ENCODE measurements around the gene PHACTR1.
"Not testable (repeated sequence)": the region's sequence is repeated elsewhere in the genome, so short reads cannot be mapped to it uniquely, and the experiment has no call there.

PHACTR1 gene

DNA sequence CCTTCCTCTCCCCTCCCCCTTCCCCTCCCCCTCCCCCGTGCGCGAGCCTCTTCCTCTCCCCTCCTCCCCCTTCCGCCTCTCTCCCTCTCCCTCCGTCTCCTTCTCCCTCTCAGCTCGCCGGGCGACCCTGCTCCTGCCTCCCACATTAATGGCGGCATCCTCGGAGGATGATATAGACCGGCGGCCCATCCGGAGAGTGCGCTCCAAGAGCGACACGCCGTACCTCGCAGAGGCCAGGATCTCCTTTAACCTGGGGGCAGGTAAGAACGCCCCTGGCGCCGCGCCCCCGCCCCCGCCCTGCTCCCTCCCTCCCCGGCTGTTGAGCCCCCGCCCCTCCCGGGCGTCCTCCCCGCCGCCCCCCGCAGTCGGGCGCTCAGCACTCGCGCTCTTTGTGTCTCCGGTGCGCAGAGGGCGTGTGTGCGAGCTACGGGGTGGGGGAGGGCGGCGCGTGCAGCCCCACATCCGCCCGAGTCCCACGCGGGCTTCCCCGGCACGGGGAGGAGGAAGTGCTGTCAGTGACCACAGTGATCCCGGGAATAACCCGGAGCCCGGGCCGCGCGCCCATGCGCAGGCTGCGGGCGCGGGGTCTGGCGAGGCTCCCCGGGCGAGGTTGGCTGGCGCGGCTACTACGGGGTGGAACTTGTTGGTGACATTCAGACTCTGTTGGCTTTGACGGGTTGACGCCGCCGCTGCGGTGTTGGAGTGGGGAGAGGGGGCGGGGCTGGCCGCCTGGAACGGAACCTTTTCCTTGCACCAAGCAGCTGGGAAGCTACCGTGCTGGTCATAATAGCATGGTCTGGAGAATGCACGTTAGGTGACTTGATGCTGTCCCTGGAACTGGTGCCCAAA lies 33.2 kb downstream of the PHACTR1 start:
- DNase-seq (ENCODE audit: low read depth in 2 of 2) = no peak

DNA sequence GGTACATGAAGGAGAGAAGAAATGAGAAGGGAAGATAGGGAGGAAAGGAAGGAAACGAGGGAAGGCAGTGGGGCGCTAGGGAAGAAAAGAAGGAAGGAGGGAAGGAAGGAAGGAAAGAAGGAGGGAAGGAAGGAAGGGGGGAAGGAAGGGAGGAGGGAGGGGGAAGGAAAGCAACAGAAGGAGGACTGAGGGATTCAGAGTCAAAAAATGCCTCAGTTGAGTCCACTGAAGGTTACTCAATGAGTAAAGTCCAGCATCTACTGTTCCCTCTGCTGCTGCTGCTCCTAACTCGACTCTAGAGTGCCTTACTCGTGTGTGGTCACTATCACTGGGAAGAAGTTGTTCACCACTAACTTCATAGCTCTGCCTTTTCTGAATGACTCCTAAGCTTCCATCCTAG lies 33.8 kb downstream of the PHACTR1 start:
- DNase-seq (ENCODE audit: low read depth in 2 of 2) = no peak

GRCh38 chr6:12751694-12752325 lies 35.2 kb downstream of the PHACTR1 start:
- DNase-seq (ENCODE audit: low read depth in 2 of 2) = peak in 1 of 2 donors; percentile 30

- DNase-seq (ENCODE audit: low read depth in 2 of 2) = no peak
These were observed 36.5 kb downstream of the PHACTR1 start for GRCh38 chr6:12753036-12753435.

DNA sequence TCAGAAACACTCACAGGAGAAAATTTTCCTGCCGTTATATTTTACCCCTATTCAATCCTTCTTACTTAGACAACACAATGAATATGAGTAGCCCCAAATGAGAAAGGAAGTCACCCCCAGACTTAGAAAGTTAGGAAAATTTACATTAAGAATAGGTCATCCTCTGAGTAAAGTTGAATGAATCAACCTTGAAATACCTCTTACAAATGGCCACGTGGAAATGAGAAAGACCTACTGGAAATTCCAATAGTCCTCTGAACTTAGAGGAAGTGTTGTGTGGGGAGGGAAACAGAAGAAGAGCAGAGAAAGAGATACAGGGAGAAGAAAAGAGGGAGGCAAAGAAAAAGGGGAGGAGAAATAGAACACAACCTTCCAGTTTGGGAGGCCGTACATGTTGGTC lies 43.7 kb downstream of the PHACTR1 start:
- no peak for DNase-seq (ENCODE audit: low read depth in 2 of 2)

DNA sequence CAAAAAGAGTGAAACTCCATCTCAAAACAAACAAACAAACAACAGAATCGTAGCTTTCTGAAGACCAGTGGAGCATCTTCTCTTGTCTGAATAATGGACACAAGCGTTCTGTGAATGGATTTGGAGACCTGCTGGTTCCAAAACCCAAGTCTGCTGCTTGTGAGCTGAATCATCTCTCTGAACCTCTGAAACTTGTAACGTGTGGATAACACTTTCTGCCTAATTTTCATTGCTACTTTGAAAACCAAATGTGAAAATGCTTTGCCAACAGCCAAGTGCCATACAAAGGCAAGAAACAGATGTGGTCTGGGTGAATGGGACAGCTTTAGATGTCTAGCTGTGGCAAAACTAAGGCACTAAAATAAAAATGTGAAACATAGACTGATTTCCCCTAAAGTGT lies 44.3 kb downstream of the PHACTR1 start:
- no peak for DNase-seq (ENCODE audit: low read depth in 2 of 2)

GRCh38 chr6:12761376-12762115 lies 45.0 kb downstream of the PHACTR1 start:
- no peak for DNase-seq (ENCODE audit: low read depth in 2 of 2)

DNA sequence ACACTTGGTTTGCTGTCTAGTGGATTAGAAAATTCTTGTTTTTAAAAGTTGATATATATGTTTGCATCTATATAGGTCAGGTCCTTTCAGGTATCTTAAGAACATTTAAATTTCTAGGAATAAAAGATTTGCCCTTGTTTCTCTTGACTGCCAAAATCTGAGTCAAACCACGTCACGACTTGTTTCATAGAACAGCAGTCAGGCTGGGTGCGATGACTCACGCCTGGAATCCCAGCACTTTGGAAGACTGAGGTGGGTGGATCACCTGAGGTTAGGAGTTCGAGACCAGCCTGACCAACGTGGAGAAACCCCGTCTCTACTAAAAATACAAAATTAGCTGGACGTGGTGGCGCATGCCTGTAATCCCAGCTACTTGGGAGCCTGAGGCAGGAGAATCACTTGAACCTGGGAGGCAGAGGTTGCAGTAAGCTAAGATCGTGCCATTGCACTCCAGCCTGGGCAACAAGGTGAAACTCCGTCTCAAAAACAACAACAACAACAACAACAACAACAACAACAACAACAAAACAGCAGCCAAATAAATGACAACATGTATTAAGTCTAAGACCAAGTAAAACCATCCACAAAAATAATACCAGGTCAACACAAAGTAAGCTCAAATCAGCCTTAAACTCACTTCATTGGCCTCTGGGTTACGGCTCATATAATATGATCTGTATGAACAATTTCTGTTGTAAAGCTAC lies 46.3 kb downstream of the PHACTR1 start:
- not testable (repeated sequence) for DNase-seq (ENCODE audit: low read depth in 2 of 2)

DNA sequence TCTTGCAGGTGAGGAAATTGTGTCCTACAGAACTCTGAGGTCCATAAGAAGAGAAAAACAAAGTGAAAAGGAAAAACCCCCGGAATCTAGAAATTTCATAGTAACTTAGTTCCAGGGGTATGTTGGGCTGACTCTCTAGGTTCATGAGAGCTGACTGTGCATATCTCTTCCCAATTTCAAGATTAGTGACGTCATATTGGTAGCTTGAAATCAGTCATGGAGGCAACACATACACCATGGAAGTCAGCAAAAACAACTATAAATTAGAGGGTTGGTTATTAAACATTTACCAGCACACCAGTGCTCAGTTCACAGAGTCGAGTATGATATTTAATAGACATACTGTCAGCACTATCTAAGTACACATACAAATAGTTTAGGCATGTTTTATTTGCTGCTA lies 49.8 kb downstream of the PHACTR1 start:
- no peak for DNase-seq (ENCODE audit: low read depth in 2 of 2)

DNA sequence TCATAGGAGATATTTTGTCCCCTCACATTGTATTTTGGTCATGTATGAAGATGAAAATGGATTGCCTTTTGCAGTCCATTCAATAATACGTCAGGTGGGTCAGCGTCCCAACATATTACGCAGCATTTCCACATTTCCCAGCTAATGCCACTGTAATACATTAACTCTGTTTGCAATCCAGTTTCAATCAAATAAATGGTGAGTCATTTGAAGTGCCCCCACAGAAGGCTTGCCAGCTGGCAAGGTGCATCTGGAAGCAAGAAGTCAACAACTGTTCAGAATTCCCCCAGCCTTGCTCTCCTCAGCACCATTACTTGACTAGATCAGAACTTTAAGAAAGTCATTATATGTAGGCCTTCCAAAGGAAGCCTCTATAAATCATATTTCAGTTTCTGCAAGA lies 50.4 kb downstream of the PHACTR1 start:
- no peak for DNase-seq (ENCODE audit: low read depth in 2 of 2)

- DNase-seq (ENCODE audit: low read depth in 2 of 2) = no peak
These were observed 53.1 kb downstream of the PHACTR1 start for GRCh38 chr6:12769556-12770256.

DNA sequence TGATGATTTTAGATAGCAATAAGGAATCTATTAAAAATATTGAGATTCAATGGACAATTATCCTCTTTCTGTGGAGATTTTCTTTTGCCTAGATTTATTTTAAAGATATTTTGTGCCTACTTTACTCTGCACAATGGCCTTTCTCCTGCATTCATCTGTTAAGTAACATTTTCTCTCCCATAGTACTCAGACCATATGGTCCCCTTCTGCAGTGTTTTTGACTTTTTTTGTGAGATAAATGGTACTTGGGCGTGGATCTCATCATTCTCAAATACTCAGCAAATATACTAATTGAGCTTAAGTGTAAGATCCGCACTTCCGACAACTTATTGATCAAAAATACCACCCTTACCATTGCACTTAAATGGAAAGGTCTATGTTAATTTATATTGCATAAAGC lies 55.8 kb downstream of the PHACTR1 start:
- DNase-seq (ENCODE audit: low read depth in 2 of 2) = no peak

DNA sequence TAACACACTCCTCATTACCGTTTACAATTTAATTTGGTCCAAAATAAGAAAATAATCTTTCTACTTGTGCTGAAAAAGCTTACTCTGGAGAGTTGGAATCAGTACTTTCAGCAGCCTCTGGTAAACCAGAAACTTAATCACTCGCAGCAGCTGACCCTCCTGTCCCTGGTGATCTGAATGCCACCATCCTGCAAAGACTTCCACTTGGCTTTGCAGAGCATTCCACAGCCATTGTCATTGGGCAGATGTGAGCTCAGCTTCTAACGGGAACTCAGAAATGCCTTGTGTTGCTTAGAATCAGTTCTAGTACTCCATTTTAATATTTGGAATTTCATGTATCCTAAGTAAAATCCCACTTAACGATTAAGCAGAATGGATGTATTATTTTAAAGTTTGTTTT lies 59.7 kb downstream of the PHACTR1 start:
- DNase-seq (ENCODE audit: low read depth in 2 of 2) = no peak

DNA sequence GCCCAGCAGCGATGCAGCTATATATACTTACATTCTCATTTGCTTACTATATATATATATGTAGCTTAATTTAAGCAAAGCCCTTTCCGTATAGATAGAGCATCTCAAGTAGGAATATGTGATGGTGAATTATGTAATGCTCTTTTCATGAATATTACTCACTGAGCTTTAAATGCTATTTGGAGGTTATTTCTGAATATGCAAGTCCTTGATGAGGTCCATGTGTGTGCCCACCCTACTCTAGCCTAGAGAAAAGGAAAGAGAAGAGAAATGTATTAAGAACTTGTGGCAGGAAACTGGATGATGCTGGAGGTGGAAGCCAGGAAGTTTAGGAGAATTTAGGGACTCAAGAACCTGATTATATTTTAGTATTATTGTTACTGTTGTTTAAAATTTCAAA lies 63.2 kb downstream of the PHACTR1 start:
- DNase-seq (ENCODE audit: low read depth in 2 of 2) = no peak

- DNase-seq (ENCODE audit: low read depth in 2 of 2) = no peak
These were observed 65.6 kb downstream of the PHACTR1 start for GRCh38 chr6:12782136-12782535.

DNA sequence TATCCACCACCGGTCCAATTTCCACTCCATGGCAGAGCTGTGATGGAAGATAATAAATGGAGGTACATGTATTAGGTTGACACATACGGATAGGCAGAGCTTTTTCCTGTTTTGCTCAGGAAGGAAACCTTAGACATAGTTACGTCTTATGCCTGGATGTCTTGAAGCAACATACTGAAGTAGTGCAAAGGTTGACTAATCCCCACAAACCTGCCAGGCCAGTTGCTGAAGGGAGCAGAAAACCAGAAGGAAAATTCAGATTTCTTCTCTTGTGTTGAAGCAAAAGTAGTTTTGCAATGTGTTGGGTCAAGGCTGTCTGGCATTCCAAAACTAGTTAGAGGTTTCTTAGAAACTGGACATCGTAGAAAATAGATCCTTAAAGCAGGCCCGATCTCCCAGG lies 68.7 kb downstream of the PHACTR1 start:
- DNase-seq (ENCODE audit: low read depth in 2 of 2) = no peak

- DNase-seq (ENCODE audit: low read depth in 2 of 2) = no peak
These were observed 69.4 kb downstream of the PHACTR1 start for GRCh38 chr6:12785921-12786320.

DNA sequence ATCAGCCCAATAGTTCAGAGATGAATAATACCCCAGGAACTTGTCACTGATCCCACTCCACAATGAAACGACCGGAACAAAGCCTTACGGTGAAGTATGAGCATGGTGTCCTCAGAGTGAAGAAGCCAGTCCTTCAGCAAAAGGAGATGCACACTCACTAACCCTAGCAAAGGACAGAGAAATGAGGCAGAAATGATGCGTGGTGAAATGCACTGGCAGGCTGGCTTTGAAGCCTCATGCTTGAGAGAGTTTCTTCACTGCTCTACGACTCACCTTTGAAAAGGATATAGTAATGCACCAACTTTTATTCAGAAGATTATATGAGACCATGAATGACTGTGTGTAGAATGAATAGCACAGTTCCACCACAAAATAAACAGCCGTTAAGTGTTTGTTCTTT lies 74.8 kb downstream of the PHACTR1 start:
- DNase-seq (ENCODE audit: low read depth in 2 of 2) = no peak

GRCh38 chr6:12798326-12798725 lies 81.8 kb downstream of the PHACTR1 start:
- DNase-seq (ENCODE audit: low read depth in 2 of 2) = no peak

DNA sequence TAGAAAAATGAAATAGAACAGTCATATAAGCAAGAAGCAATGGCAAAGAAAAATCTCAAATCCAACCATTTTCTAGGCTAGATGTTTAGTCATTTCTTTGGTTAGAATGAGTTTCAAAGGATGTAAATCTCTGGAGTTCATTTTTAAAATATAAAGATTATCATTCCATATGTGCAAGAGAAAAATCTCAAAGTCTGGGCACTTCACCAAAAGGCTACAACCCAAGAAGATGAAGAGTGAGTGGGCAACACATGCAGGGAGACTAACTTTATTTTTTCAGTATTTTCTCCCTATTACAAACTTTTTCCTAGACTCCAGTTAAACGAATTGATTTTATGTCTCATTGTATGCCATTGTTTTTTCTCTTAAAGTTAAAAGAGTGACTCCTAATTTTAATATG lies 83.6 kb downstream of the PHACTR1 start:
- no peak for DNase-seq (ENCODE audit: low read depth in 2 of 2)

DNA sequence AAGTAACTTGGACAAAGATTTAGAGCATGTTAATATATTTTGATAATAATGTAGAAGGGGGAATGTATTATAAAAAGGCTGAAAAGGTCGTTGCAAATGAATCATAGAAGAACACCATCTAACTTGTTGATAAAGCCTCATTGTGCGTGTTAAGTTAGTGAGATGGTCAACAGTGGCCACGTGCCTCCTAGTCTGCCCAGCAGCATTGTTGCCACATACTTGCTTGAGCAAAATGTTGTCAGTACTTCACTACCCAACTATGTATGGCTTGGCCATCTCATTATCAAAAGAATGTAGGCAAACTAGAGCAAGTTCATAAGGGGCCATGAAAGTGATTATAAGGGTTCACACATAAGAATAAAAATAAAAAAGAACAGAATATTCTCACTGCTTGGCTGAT lies 84.6 kb downstream of the PHACTR1 start:
- no peak for DNase-seq (ENCODE audit: low read depth in 2 of 2)

GRCh38 chr6:12802440-12802839 lies 85.9 kb downstream of the PHACTR1 start:
- no peak for DNase-seq (ENCODE audit: low read depth in 2 of 2)
